Nephron progenitor cell (in vitro differentiated cells): ENCODE results near the gene TNIP2.

ENCODE experiments used
- DNase-seq: peaks from one replicate; pipeline ENCODE4 v3.0.0; 2021
- H3K27ac Mint-ChIP-seq: 2 replicates; pipeline ENCODE4 v1.8.0; 2021; ENCODE audit warnings: mild to moderate bottlenecking, moderate library complexity, mixed read lengths
- H3K27me3 Mint-ChIP-seq: 2 replicates; pipeline ENCODE4 v1.8.0; 2021; ENCODE audit warnings: mild to moderate bottlenecking, low read depth, mixed read lengths; ENCODE audit not compliant: poor library complexity
- H3K36me3 Mint-ChIP-seq: 2 replicates; pipeline ENCODE4 v1.8.0; 2021; ENCODE audit warnings: low read depth, mixed read lengths
- H3K4me1 Mint-ChIP-seq: 2 replicates; pipeline ENCODE4 v1.8.0; 2021; ENCODE audit warnings: mixed read lengths
- H3K4me3 Mint-ChIP-seq: 2 replicates; pipeline ENCODE4 v1.8.0; 2021; ENCODE audit warnings: mild to moderate bottlenecking, moderate library complexity, mixed read lengths
- H3K9me3 Mint-ChIP-seq: 2 replicates; pipeline ENCODE4 v1.8.0; 2021; ENCODE audit warnings: mild to moderate bottlenecking, moderate library complexity, mixed read lengths
- TF ChIP-seq, protein P1 (sequence below): fragments of 200-600 bp; sonication (generic); IDR thresholded peaks from 2 replicates; pipeline ENCODE4 v1.5.0; 2021; ENCODE audit warnings: antibody characterized with exemption

The TNIP2 gene

GRCh38 chr4:2798399-2799223, 42.5 kb upstream of the TNIP2 start:
- TF ChIP-seq, protein P1, sequence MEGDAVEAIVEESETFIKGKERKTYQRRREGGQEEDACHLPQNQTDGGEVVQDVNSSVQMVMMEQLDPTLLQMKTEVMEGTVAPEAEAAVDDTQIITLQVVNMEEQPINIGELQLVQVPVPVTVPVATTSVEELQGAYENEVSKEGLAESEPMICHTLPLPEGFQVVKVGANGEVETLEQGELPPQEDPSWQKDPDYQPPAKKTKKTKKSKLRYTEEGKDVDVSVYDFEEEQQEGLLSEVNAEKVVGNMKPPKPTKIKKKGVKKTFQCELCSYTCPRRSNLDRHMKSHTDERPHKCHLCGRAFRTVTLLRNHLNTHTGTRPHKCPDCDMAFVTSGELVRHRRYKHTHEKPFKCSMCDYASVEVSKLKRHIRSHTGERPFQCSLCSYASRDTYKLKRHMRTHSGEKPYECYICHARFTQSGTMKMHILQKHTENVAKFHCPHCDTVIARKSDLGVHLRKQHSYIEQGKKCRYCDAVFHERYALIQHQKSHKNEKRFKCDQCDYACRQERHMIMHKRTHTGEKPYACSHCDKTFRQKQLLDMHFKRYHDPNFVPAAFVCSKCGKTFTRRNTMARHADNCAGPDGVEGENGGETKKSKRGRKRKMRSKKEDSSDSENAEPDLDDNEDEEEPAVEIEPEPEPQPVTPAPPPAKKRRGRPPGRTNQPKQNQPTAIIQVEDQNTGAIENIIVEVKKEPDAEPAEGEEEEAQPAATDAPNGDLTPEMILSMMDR = no peak
- Mint-ChIP-seq H3K4me3 (no peak overlapping the region), H3K27ac (peak overlapping the region; percentile 32)

DNA sequence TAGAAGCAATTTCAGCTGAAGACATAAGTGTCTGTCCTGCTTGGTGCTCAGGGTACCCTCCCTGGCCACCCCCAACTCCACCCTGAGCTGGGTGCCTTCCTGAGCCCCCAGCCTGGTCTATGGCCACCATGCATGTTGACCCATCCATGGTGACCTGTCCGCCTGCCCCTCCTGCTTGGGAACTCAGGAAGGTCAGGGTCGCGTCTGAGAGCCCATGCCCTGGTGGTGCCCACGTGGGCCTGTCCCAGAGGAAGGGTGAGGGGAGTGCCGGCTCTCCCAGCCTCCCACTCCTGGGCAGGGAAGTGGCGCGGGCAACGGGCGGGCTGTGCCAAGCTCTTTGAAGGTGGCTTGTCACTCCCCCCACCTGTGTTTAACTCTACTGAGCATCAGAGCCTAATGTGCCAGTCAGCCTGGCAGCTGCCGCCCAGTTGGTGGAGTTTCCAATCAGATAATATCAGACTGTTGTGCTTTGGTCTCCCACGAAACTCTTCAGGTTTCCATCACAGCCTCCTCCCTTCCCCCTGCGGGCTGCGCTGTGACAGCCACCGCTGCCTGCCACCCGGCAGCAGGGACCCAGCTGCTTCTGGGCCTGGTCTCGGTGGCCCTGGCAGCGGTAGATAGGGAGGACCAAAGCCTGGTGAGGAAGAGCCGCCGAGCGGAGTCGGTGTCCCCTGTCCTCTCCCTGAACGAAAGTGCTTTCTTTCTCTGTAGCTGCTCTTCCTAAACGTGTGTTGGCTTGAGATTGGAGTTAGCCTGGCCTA, 41.6 kb upstream of the TNIP2 start:
- TF ChIP-seq, protein P1 = no peak
- DNase-seq = no peak
- H3K4me3 Mint-ChIP-seq = no peak overlapping the region
- H3K4me1 Mint-ChIP-seq = peaks cover 58% of the 10 kb centered on the region
- peaks cover 11% of the 10 kb centered on the region for H3K27me3 Mint-ChIP-seq
- peak overlapping the region; percentile 32 for H3K27ac Mint-ChIP-seq
- H3K36me3 Mint-ChIP-seq = no peaks in the 10 kb centered on the region
- H3K9me3 Mint-ChIP-seq = no peaks in the 10 kb centered on the region

More at GRCh38 chr4:2798399-2799223, 42.5 kb upstream of the TNIP2 start:
- Mint-ChIP-seq H3K27me3 (peaks cover 11% of the 10 kb centered on the region), H3K4me1 (peaks cover 56% of the 10 kb centered on the region), H3K9me3 (no peaks in the 10 kb centered on the region), H3K36me3 (no peaks in the 10 kb centered on the region)
- DNase-seq = no peak

DNA sequence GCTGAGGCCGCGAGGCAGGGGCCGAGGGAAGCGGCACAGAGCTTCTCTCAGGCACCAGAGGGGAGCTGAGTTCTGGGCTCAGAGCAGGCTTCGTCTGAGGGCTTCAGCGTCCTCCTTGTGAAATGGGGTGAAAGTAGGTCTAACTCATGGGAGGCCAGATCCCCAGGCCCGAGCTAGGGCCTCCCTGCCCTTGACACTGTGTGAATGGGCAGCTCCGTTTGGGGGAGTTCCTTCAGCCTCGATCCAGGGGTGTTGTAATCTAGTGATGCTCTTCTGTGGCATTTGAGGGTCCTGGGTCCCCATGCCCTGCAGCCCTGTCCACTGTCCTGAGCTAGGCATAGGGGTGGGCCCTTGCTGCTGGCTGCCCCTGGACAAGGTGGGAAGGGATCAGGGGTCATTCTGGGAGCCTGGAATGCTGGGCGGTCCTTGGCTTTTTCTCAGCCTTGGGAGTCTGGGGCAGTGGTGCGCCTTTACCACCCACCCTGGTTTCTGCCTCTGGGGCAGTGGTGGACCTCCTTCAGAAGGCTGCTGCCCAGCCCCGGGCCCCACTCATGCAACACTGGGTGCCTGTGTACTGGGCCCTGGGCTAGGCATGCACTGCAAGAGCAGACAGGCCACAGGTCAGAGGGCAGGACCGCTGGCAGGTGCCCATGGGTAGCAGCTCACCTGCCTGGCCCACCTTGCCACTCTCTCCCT, 40.9 kb upstream of the TNIP2 start:
- no peak for DNase-seq
- Mint-ChIP-seq H3K4me1 (peaks cover 58% of the 10 kb centered on the region), H3K36me3 (no peaks in the 10 kb centered on the region), H3K27ac (no peak overlapping the region), H3K9me3 (no peaks in the 10 kb centered on the region), H3K4me3 (no peak overlapping the region), H3K27me3 (peaks cover 11% of the 10 kb centered on the region)
- TF ChIP-seq, protein P1 = no peak

DNA sequence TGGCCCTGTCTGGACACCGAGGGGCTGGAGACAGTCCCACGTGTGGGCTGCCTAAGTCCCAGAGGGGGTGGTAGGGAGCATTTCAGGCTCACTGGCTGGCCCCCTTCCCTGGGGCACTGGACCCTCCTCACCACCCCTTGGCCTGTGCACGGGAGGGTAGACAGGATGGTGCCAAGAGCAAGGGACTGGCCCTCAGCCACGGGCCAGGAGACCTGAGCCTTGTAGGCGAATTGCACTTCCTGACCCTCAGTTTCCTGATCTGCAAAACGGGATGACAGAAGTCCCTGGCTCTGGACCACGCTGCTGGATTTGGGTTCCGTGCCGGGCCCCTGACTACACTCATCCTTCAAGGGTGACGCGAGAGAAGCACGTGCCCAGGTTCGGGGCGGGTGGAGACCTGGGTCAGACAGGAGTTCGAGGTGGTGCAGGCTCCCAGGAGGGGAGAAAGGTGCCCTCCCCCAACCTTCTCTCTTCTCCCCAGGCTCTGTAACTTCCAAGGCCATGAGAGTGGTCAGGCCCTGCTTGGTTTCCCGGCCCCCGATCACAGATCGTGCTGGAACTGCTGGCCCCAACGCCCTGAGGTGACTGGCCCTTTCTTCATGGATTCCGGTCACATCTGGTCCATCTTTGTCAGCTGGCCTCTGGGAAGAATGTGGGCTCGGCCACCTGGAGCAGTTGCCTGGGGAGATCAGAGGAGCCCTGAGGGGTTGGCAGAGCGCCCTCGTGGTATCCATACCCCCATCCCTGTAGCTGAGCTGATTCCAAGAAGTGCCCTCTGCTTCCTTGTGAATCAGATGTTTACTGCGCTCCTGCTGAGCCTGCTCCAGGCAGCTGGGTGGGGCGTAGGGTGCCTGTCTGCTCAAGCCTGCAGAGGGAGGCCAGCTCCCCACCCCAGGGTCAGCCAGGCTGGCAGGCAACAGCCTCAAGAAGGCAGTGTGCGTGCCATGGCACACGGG, 40.0 kb upstream of the TNIP2 start:
- peaks cover 58% of the 10 kb centered on the region for H3K4me1 Mint-ChIP-seq
- H3K36me3 Mint-ChIP-seq = no peaks in the 10 kb centered on the region

More for the DNA sequence above, 40.0 kb upstream of the TNIP2 start:
- TF ChIP-seq, protein P1 = no peak
- Mint-ChIP-seq H3K4me3 (no peak overlapping the region), H3K27me3 (peaks cover 15% of the 10 kb centered on the region), H3K9me3 (no peaks in the 10 kb centered on the region), H3K27ac (peak overlapping the region; percentile 39)
- no peak for DNase-seq
